HG03175 (cell line): ENCODE measurements around the gene PRLH.
A peak's percentile ranks its signal among the peaks of the same experiment; 100 is the strongest.
"Not testable (repeated sequence)": the region's sequence is repeated elsewhere in the genome, so short reads cannot be mapped to it uniquely, and the experiment has no call there.

ENCODE experiments used
- ATAC-seq: cut with Tn5 transposase; IDR thresholded peaks from one replicate; pipeline ENCODE4 v1.9.1; 2021; ENCODE audit warnings: mild to moderate bottlenecking, moderate library complexity; ENCODE audit not compliant: unreplicated experiment

PRLH gene

DNA sequence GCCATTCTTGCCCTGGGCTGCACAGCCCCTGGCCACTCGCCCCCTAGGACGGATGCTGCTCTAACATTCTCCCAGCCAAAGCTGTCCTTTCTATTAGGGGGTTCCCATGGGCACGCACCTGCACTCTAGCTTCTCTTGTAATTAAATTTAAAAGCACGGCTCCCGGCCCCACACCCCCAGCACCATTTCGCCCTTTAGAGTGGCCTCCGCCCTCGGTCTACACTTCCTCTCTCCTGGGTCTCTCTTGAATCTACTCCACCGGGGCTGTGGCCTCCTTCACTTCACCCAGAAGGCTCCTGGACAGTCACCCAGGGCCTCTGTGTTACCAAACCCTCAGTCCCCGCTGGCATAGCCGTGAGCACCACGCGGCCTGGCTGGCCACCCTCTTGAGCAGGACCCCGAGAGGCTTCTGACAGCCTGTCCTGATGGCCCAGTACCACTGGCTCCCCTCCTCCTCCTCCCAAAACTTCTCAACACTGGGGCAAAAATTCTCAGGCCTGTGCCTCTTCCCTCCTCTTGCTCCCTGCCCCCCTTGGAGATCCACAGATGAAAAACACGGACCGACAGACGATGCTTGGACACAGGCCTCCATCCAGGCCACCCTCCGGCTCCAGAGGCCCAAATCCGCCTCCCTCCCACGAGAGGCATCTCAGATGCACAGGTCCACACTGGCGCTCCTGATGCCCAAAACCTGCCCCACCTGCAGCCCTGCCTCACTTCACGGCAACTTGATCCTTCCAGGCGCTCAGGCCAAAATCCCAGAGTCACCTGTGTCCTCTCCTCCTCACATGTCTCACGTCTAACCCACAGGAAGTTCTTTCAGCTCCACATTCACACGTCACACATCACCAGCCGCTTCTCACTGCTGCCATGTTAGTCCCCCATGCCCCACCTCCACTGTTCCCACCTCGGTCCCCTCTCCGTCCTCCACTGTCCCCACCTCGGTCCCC, 31.1 kb downstream of the PRLH start:
- no peak for ATAC-seq

- no peak for ATAC-seq
Observed at GRCh38 chr2:237598468-237599208, 32.3 kb downstream of the PRLH start.

DNA sequence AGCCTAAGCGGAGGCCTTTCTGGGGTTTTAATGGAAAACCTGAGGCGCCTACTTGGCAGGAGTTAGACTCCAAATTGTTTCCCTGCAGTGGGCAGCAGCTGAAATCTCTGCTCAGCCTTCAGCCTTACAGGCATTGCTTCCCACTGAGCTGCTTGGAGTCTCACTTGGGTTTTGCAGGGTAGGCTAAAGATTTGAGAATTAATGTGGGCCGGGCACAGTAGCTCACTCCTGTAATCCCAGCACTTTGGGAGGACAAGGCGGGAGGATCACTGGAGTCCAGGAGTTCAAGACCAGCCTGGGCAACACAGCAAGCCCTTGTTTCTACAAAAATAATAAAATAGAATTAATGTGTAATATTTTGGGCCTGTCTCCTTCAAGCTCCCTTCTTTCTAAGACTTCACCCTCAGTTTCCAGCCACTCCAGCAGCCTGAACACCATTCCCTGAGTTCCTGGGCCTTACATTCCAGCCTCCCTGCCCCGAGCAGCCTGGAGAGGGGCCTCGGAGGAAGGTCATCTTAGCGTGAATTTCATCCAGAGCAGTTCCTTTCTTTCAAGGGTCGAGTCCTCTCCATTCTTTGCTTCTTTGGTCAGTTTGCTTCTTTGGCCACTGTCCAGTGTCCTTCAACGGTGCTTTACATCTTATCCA, 33.2 kb downstream of the PRLH start:
- ATAC-seq, result no peak

GRCh38 chr2:237600205-237600846, 34.0 kb downstream of the PRLH start:
- no peak for ATAC-seq

- ATAC-seq, result no peak
Observed at GRCh38 chr2:237601453-237602116, 35.2 kb downstream of the PRLH start.

DNA sequence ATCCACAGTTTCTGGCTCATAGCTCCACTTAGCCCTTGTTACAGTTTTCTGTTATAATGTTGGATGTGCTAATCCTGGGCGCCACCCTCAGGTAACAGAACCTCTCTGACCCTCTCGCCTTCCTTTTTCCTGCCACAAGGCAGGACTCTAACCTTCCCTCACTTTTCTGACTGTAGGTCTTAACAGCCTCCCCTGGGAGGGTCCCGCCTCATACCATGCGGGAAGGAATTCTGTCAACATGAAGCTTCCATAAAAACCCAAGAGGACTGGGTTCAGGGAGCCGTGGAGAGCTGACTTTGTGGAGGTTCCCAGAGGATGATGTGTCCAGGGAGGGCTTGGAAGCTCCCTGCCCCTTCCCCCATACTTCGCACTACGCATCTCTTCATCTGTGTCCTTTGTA, 36.0 kb downstream of the PRLH start:
- ATAC-seq, result no peak

GRCh38 chr2:237603049-237603717, 36.8 kb downstream of the PRLH start:
- no peak for ATAC-seq

DNA sequence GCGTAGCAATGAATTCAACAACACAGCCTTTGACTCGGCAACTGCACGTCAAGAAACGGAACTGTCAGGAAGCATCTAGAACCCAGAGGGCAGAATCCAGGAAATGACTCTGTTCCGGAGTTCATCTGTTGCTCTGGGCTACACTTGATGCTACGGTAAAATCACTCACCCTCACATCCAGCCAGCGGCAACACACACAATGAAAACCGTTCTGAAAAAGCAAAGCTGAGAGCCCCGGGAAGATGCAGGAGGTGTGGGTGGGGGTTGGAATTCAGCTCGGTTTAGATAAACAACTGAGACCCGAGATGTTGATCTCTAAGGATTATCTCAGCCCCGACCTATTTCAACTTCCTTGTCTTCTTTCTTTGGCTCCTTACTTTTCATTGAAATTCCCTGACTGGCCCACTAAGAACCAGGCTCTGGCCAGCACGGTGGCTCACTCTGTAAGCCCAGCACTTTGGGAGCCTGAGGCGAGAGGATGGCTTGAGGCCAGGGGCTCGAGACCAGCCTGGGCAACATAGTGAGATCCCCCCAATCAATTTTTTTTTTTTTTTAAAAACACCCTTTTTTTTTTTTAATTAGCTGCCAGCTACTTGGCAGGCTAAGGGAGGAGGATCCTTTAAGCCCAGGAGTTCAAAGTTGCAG, 37.5 kb downstream of the PRLH start:
- peak; percentile 66 for ATAC-seq

DNA sequence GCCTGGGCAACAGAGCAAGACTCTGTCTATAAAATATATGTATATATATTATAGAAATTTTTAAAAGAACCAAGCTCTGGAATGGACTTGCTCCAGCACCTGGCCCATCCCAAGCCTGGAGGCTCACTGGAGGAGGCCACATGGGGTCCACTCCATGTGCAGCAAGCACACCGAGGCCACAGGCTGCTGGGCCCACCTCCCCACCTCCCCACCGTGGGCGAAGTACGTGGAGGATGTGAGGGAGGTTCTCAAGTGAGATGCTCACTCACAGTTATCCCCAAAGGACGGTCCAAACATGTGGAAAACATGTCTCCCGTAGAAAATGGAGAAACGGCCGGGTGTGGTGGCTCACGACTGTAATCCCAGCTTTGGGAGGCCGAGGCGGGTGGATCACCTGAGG, 38.0 kb downstream of the PRLH start:
- no peak for ATAC-seq

DNA sequence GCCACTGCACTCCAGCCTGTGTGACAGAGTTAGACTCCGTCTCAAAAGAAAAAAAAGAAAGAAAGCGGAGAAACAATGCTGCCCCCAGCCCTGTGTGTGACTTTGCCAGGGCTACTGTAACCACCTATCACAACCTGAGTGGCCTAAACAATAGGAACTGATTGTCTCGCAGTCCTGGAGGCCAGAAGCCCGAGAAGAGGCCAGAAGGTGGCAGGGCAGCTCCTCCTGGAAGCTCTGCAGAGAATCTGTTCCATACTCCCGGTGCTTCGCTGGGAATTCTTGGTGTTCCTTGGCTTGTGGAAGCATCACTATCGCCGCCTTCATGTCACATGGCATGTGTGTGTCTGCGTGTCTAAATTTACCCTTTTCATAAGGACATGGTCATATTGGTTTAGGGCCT, 38.6 kb downstream of the PRLH start:
- no peak for ATAC-seq

- not testable (repeated sequence) for ATAC-seq
Observed at GRCh38 chr2:237606522-237606921, 40.1 kb downstream of the PRLH start.

GRCh38 chr2:237612527-237613357, 46.4 kb downstream of the PRLH start:
- no peak for ATAC-seq

DNA sequence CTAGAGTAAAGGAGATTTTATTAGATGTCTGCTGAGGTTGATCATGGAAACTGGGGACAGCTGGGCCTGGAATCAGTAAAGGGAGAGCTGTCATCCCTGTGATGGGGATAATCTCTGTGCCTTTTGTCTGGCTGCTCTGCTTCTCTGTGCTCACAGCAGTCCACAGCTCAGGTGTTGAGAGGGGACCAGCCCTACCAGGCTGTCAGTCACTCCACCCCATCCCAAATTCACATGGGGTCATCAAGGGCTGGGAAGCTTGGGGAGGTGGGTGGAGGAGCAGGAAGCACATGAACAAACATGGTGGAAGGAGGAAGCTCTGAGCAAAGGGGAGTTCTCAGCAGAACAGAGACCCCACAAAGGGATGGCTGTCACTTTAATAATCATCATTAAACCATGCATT, 47.3 kb downstream of the PRLH start:
- ATAC-seq, result no peak

- no peak for ATAC-seq
Observed at GRCh38 chr2:237614151-237614720, 47.9 kb downstream of the PRLH start.

DNA sequence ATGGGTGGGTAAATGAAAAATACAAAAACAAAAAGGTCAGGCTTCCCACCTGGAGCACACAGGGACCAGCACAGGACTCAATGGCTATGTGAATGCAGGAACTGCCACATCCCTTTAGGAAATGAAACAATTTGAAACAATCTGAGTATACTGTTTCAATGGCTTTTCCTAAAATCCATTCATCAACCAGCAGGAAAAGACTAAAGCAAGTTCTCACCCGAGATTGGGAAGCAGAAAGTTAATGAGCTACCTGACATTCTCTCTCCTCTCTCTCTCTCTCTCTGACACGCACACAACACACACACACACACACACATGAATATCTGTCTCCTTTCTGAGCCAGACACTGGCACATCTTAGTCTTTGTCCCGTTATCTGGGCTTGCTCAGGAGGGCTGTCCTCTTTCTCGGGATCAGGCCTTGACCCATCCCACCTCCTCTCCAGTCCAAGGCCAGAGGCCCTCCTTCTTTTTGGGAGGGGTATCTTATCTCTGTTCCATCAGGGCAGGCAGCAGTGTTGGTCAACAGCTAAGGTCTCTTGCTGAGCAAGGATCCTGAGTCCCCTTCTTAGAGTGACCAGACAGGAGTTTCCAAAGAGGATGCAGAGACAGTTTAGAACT, 49.4 kb downstream of the PRLH start:
- no peak for ATAC-seq

GRCh38 chr2:237616373-237616733, 50.0 kb downstream of the PRLH start:
- no peak for ATAC-seq
